HCT116 (cell line): ENCODE measurements around the gene NEDD4L. TPM values are rescaled to one million over a fixed set of nuclear protein-coding genes. Genes with fewer than 3 reads are reported as not detected.

Experiments used
- ATAC-seq: fragments of 200-7000 bp; cut with Tn5 transposase; 2 replicates; pipeline ENCODE4 v1.9.1; 2020; ENCODE audit warnings: mild to moderate bottlenecking, moderate library complexity
- BruUV-seq: library from RNA; stranded (reverse); fragments of 400-500 nt; replicated peaks from 2 replicates; lab custom pipeline; 2021; lab: Mats Ljungman, UMichigan
- CTCF ChIA-PET: fragments of 300-600 bp; sonication (Branson Sonifier 250); formaldehyde crosslinking; loops from one replicate; lab custom pipeline; 2021; ENCODE audit warnings: antibody characterized with exemption; lab: Charles Lee
- POLR2A ChIA-PET: fragments of 300-600, 350-600 bp; sonication (Branson Sonifier 250); formaldehyde crosslinking; loops from one replicate; lab custom pipeline; 2021; ENCODE audit warnings: antibody characterized with exemption; lab: Charles Lee
- RAD21 ChIA-PET, 2 experiments: fragments of 300-600 bp; sonication (Branson Sonifier 250); formaldehyde crosslinking; loops; one replicate each; lab custom pipeline; 2023; ENCODE audit warnings: low total read pairs in 2 of 2; ENCODE audit not compliant: uncharacterized antibody in 2 of 2, unreplicated experiment in 2 of 2, low non-redundant PET in 1 of 2; lab: Charles Lee
- DNase-seq: peaks from one replicate; pipeline ENCODE4 v3.0.0-alpha.2; 2010; ENCODE audit warnings: low read depth, low spot score
- H2AFZ ChIP-seq: fragments of 200-600 bp; shearing (Covaris generic), sonication (generic); 2 replicates; pipeline ENCODE4 v1.6.1; 2017; ENCODE audit warnings: low read depth, mixed run types, mixed read lengths, antibody characterized with exemption, low read length; ENCODE audit not compliant: poor library complexity, severe bottlenecking
- H3K27ac ChIP-seq: 2 replicates; pipeline ENCODE4 v1.5.1; 2012; ENCODE audit warnings: low read depth, low read length
- H3K27me3 ChIP-seq: fragments of 200-600 bp; sonication (generic); 2 replicates; pipeline ENCODE4 v1.6.1; 2016; ENCODE audit warnings: mixed run types, low read length, mixed read lengths; ENCODE audit not compliant: insufficient read depth
- H3K36me3 ChIP-seq, 2 experiments: fragments of 200-500 bp in 1 of 2; fragments of 200-600 bp in 1 of 2; sonication (Bioruptor generic) in 1 of 2; sonication (generic) in 1 of 2; 2 replicates each; pipeline versions ENCODE4 v1.5.1 to v1.6.1; 2014 to 2016; ENCODE audit warnings: low read length in 2 of 2, inconsistent platforms in 1 of 2, mixed read lengths in 1 of 2, mixed run types in 1 of 2; ENCODE audit not compliant: insufficient read depth in 2 of 2, control insufficient read depth in 1 of 2
- H3K4me1 ChIP-seq, 2 experiments: fragments of 200-600 bp in 1 of 2; sonication (generic) in 1 of 2; 2 replicates each; pipeline versions ENCODE4 v1.5.1 to v1.6.1; 2012 to 2017; ENCODE audit warnings: low read length in 2 of 2, inconsistent platforms in 1 of 2, mild to moderate bottlenecking in 1 of 2, mixed read lengths in 1 of 2, mixed run types in 1 of 2, moderate library complexity in 1 of 2; ENCODE audit not compliant: insufficient read depth in 2 of 2, control insufficient read depth in 1 of 2
- H3K4me2 ChIP-seq: fragments of 200-600 bp; sonication (generic); 2 replicates; pipeline ENCODE4 v1.6.1; 2017; ENCODE audit warnings: mixed run types, low read length, mixed read lengths
- H3K4me3 ChIP-seq, 2 experiments: fragments of 200-600 bp in 1 of 2; sonication (generic) in 1 of 2; replicated peaks in 1 of 2; 2 replicates each; pipeline ENCODE4 v1.5.1; 2011 to 2016; ENCODE audit warnings: low read length in 2 of 2, control low read depth in 1 of 2, low read depth in 1 of 2, mild to moderate bottlenecking in 1 of 2, mixed read lengths in 1 of 2, mixed run types in 1 of 2
- H3K79me2 ChIP-seq: fragments of 200-600 bp; sonication (generic); 2 replicates; pipeline ENCODE4 v1.6.1; 2017; ENCODE audit warnings: mild to moderate bottlenecking, mixed run types, low read length, moderate library complexity, mixed read lengths; ENCODE audit not compliant: insufficient read depth
- H3K9ac ChIP-seq: fragments of 200-600 bp; sonication (generic); 2 replicates; pipeline ENCODE4 v1.6.1; 2016; ENCODE audit warnings: low read length, mixed read lengths
- H3K9me2 ChIP-seq: fragments of 200-600 bp; sonication (generic), shearing (Covaris generic); 2 replicates; pipeline ENCODE4 v1.6.1; 2017; ENCODE audit warnings: mixed run types, mild to moderate bottlenecking, moderate library complexity; ENCODE audit not compliant: insufficient read depth
- H3K9me3 ChIP-seq, 2 experiments: fragments of 200-500 bp in 1 of 2; fragments of 200-600 bp in 1 of 2; sonication (Bioruptor generic) in 1 of 2; sonication (generic) in 1 of 2; 2 replicates each; pipeline ENCODE4 v1.6.1; 2014 to 2017; ENCODE audit warnings: low read length in 2 of 2, mixed read lengths in 2 of 2, inconsistent platforms in 1 of 2, low read depth in 1 of 2, mild to moderate bottlenecking in 1 of 2, mixed run types in 1 of 2, moderate library complexity in 1 of 2; ENCODE audit not compliant: control insufficient read depth in 1 of 2, insufficient read depth in 1 of 2
- H4K20me1 ChIP-seq: fragments of 200-600 bp; sonication (generic), shearing (Covaris generic); 2 replicates; pipeline ENCODE4 v1.6.1; 2017; ENCODE audit warnings: mixed run types, mild to moderate bottlenecking, moderate library complexity; ENCODE audit not compliant: insufficient read depth
- CEBPB ChIP-seq: IDR thresholded peaks from 2 replicates; pipeline ENCODE4 v1.6.1; 2012; ENCODE audit warnings: low read depth
- CTCF ChIP-seq, 3 experiments: fragments of 200-600 bp in 1 of 3; sonication (generic) in 1 of 3; IDR thresholded peaks in 2 of 3; conservative IDR thresholded peaks in 1 of 3; 2 replicates each; pipeline ENCODE4 v1.5.1; 2012 to 2017; ENCODE audit warnings: low read depth in 2 of 3, low read length in 2 of 3, antibody characterized with exemption in 1 of 3, borderline replicate concordance in 1 of 3, control low read depth in 1 of 3, mild to moderate bottlenecking in 1 of 3, mixed read lengths in 1 of 3, mixed run types in 1 of 3, moderate library complexity in 1 of 3; ENCODE audit not compliant: insufficient read depth in 1 of 3
- EGR1 ChIP-seq: IDR thresholded peaks from 2 replicates; pipeline ENCODE4 v1.6.1; 2012; ENCODE audit warnings: low read depth
- EZH2 ChIP-seq: fragments of 200-600 bp; sonication (generic); IDR thresholded peaks from 2 replicates; pipeline ENCODE4 v1.6.1; 2017; ENCODE audit warnings: antibody characterized with exemption, mixed run types
- MAX ChIP-seq: IDR thresholded peaks from 2 replicates; pipeline ENCODE4 v1.6.1; 2012
- POLR2A ChIP-seq: IDR thresholded peaks from 2 replicates; pipeline ENCODE4 v1.7.0; 2011; ENCODE audit warnings: borderline replicate concordance; ENCODE audit not compliant: insufficient read depth, insufficient read length; ENCODE audit errors: extremely low read depth
- RAD21 ChIP-seq: IDR thresholded peaks from 2 replicates; pipeline ENCODE4 v1.6.1; 2012; ENCODE audit warnings: low read depth, mild to moderate bottlenecking
- SIN3A ChIP-seq: IDR thresholded peaks from 2 replicates; pipeline ENCODE4 v1.6.1; 2012; ENCODE audit warnings: low read depth
- SRF ChIP-seq: IDR thresholded peaks from 2 replicates; pipeline ENCODE4 v1.6.1; 2012; ENCODE audit warnings: low read depth
- TCF7L2 ChIP-seq: IDR thresholded peaks from 2 replicates; pipeline ENCODE4 v1.7.0; 2011; ENCODE audit warnings: borderline replicate concordance, inconsistent platforms; ENCODE audit not compliant: insufficient read depth, insufficient read length; ENCODE audit errors: extremely low read depth
- ZNF274 ChIP-seq: fragments of 200-500 bp; sonication (Bioruptor generic); IDR thresholded peaks from 2 replicates; pipeline ENCODE4 v1.6.1; 2014; ENCODE audit warnings: mild to moderate bottlenecking, low read depth, low read length, inconsistent platforms
- intact Hi-C: fragments of 100-400 bp; cut with micrococcal nuclease; formaldehyde crosslinking; loops from 2 replicates; pipeline ENCODE4 v1.10.0; 2022
- total RNA-seq: library from RNA; stranded (reverse); gene quantifications from one replicate; pipeline ENCODE4 v1.2.1, GENCODE V29; 2021; ENCODE audit not compliant: unreplicated experiment
- TF ChIP-seq, protein P1 (sequence below): IDR thresholded peaks from 2 replicates; pipeline ENCODE4 v1.6.1; 2012

Gene NEDD4L
- total RNA-seq, 1 experiment from 2014 or later: 41.5 TPM

DNA sequence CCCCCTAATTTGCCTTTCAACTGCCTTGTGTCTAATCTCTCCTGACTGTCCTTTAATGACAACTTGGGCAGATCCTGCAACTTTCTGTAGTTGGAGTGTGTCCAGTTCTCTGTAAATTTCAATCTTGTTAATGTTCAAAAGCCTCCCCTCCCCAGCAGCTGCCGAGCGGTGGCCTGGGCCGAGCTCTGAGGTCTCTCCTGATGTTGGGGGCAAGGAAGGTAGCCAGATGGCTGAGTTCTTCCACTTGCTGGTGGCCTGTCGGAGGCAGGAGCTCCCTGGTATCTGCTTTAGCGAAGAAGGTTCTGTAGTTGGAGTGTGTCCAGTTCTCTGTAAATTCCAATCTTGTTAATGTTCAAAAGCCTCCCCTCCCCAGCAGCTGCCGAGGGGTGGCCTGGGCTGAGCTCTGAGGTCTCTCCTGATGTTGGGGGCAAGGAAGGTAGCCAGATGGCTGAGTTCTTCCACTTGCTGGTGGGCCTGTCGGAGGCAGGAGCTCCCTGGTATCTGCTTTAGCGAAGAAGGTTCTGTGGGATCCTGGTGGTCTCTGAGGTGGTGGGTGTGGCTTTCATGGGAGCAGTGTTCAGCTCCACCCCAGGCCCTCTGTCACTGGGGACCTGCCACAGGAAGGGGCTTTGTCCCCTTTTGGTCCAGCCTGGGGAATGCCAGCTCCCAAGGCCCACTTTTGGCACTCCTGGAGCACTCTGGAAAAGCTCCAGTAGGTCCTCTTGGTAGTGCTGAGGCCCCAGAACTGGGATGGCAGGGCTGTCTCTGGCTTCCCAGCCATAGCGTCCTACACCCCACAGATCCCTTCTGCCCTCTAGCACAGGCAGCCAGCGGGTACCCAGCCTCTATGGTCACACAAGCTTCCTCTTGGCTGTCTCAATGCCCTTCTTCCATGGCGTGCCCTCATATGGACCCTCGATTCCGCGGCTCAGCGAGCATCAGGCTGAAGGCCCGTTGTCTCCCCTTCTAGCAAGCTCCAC is 373.0 kb downstream of the NEDD4L start:
- RAD21 ChIA-PET: no interaction called here
- Histone ChIP-seq H3K4me2 (no peak overlapping the region), H3K9ac (no peak overlapping the region), H3K9me2 (no peaks in the 10 kb centered on the region), H3K4me1 (peaks cover 0 to 5% of the 10 kb centered on the region in 2 experiments; a peak in 1 of 4 replicates), H3K27me3 (no peaks in the 10 kb centered on the region; the same call in 1 of the 2 replicates), H2AFZ (no peak overlapping the region), H3K9me3 (no peaks in the 10 kb centered on the region), H3K36me3 (no peaks in the 10 kb centered on the region), H3K27ac (no peak overlapping the region), H3K79me2 (no peaks in the 10 kb centered on the region), H4K20me1 (no peaks in the 10 kb centered on the region), H3K4me3 (no peak overlapping the region)
- TF ChIP-seq CEBPB (no peak), RAD21 (no peak), ZNF274 (no peak), EZH2 (no peak), MAX (no peak), SRF (no peak)
- DNase-seq: no peak
- POLR2A ChIA-PET: no interaction called here
- no peak for ATAC-seq
- BruUV-seq: no TSS peak
- intact Hi-C loops: no loop called here
- CTCF ChIA-PET: no interaction called here

DNA sequence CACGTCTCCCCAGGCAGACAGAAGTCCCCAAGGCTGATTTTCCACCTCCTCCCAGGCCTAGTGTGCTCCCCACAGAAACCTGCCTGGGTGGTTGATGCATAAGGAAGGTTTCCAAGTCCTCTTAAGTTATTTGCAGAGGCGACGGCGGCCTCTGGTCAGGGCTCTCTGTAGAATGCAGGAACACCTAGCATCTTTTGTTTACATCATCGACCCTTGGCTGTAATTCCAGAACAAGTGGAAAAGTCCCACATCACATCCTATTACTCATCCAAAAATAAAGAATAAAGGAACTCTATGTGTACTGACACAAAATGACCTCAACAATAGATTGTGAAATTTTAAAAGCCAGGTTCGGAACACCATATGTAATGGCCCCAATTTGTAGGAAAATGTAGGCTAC is 373.7 kb downstream of the NEDD4L start:
- TF ChIP-seq EGR1 (no peak), ZNF274 (no peak), CEBPB (no peak), TCF7L2 (no peak), CTCF (IDR thresholded peaks at IDR 0.05 in 2 of 3, conservative IDR thresholded peaks at IDR 0.05 in 1 of 3; ENCODE audit: borderline replicate concordance in 1 of 3, insufficient read depth in 1 of 3, low read depth in 2 of 3, low read length in 2 of 3) (no peak), SIN3A (no peak), POLR2A (no peak)
- TF ChIP-seq, protein P1, sequence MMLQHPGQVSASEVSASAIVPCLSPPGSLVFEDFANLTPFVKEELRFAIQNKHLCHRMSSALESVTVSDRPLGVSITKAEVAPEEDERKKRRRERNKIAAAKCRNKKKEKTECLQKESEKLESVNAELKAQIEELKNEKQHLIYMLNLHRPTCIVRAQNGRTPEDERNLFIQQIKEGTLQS: no peak
- Histone ChIP-seq H3K79me2 (no peaks in the 10 kb centered on the region), H3K9me2 (no peaks in the 10 kb centered on the region), H3K36me3 (no peaks in the 10 kb centered on the region), H3K4me1 (peaks cover 0 to 5% of the 10 kb centered on the region in 2 experiments; a peak in 1 of 4 replicates), H3K4me3 (no peak overlapping the region), H3K9me3 (no peaks in the 10 kb centered on the region), H3K27ac (no peak overlapping the region), H3K4me2 (no peak overlapping the region), H3K27me3 (no peaks in the 10 kb centered on the region; the same call in 1 of the 2 replicates), H4K20me1 (no peaks in the 10 kb centered on the region), H2AFZ (no peak overlapping the region), H3K9ac (no peak overlapping the region)
- ATAC-seq (no peak), DNase-seq (no peak)
- no TSS peak for BruUV-seq
- intact Hi-C loops: no loop called here
- ChIA-PET RAD21 (no interaction called here), POLR2A (no interaction called here), CTCF (no interaction called here)
